ENCODE results near the gene LTB.

Gene LTB

DNA sequence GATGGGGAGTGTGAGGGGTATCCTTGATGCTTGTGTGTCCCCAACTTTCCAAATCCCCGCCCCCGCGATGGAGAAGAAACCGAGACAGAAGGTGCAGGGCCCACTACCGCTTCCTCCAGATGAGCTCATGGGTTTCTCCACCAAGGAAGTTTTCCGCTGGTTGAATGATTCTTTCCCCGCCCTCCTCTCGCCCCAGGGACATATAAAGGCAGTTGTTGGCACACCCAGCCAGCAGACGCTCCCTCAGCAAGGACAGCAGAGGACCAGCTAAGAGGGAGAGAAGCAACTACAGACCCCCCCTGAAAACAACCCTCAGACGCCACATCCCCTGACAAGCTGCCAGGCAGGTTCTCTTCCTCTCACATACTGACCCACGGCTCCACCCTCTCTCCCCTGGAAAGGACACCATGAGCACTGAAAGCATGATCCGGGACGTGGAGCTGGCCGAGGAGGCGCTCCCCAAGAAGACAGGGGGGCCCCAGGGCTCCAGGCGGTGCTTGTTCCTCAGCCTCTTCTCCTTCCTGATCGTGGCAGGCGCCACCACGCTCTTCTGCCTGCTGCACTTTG lies 6.8 kb downstream of the LTB start, which contains the start of gene TNF:
TNF (plus strand) TSS at position 231 of the 567 bp plus-strand sequence; CDS start at position 408, 177 bp downstream.
- DNase-seq, result peak; percentile 92 to 93

DNA sequence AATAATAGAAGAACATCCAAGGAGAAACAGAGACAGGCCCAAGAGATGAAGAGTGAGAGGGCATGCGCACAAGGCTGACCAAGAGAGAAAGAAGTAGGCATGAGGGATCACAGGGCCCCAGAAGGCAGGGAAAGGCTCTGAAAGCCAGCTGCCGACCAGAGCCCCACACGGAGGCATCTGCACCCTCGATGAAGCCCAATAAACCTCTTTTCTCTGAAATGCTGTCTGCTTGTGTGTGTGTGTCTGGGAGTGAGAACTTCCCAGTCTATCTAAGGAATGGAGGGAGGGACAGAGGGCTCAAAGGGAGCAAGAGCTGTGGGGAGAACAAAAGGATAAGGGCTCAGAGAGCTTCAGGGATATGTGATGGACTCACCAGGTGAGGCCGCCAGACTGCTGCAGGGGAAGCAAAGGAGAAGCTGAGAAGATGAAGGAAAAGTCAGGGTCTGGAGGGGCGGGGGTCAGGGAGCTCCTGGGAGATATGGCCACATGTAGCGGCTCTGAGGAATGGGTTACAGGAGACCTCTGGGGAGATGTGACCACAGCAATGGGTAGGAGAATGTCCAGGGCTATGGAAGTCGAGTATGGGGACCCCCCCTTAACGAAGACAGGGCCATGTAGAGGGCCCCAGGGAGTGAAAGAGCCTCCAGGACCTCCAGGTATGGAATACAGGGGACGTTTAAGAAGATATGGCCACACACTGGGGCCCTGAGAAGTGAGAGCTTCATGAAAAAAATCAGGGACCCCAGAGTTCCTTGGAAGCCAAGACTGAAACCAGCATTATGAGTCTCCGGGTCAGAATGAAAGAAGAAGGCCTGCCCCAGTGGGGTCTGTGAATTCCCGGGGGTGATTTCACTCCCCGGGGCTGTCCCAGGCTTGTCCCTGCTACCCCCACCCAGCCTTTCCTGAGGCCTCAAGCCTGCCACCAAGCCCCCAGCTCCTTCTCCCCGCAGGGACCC lies 7.8 kb downstream of the LTB start:
- DNase-seq, result peak; percentile 76 to 78

DNA sequence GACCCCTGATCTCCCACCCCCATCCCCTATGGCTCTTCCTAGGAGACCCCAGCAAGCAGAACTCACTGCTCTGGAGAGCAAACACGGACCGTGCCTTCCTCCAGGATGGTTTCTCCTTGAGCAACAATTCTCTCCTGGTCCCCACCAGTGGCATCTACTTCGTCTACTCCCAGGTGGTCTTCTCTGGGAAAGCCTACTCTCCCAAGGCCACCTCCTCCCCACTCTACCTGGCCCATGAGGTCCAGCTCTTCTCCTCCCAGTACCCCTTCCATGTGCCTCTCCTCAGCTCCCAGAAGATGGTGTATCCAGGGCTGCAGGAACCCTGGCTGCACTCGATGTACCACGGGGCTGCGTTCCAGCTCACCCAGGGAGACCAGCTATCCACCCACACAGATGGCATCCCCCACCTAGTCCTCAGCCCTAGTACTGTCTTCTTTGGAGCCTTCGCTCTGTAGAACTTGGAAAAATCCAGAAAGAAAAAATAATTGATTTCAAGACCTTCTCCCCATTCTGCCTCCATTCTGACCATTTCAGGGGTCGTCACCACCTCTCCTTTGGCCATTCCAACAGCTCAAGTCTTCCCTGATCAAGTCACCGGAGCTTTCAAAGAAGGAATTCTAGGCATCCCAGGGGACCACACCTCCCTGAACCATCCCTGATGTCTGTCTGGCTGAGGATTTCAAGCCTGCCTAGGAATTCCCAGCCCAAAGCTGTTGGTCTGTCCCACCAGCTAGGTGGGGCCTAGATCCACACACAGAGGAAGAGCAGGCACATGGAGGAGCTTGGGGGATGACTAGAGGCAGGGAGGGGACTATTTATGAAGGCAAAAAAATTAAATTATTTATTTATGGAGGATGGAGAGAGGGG lies 8.8 kb downstream of the LTB start:
- peak in 1 of 2 experiments; percentile 47 for DNase-seq

DNA sequence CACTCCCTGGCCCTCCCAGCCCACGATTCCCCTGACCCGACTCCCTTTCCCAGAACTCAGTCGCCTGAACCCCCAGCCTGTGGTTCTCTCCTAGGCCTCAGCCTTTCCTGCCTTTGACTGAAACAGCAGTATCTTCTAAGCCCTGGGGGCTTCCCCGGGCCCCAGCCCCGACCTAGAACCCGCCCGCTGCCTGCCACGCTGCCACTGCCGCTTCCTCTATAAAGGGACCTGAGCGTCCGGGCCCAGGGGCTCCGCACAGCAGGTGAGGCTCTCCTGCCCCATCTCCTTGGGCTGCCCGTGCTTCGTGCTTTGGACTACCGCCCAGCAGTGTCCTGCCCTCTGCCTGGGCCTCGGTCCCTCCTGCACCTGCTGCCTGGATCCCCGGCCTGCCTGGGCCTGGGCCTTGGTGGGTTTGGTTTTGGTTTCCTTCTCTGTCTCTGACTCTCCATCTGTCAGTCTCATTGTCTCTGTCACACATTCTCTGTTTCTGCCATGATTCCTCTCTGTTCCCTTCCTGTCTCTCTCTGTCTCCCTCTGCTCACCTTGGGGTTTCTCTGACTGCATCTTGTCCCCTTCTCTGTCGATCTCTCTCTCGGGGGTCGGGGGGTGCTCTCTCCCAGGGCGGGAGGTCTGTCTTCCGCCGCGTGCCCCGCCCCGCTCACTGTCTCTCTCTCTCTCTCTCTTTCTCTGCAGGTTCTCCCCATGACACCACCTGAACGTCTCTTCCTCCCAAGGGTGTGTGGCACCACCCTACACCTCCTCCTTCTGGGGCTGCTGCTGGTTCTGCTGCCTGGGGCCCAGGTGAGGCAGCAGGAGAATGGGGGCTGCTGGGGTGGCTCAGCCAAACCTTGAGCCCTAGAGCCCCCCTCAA lies 9.9 kb downstream of the LTB start, which contains the start of gene LTA:
LTA (plus strand) TSS at position 249 of the 871 bp plus-strand sequence; CDS start at position 703, 454 bp downstream.
- DNase-seq, result peak; percentile 90 to 92

DNA sequence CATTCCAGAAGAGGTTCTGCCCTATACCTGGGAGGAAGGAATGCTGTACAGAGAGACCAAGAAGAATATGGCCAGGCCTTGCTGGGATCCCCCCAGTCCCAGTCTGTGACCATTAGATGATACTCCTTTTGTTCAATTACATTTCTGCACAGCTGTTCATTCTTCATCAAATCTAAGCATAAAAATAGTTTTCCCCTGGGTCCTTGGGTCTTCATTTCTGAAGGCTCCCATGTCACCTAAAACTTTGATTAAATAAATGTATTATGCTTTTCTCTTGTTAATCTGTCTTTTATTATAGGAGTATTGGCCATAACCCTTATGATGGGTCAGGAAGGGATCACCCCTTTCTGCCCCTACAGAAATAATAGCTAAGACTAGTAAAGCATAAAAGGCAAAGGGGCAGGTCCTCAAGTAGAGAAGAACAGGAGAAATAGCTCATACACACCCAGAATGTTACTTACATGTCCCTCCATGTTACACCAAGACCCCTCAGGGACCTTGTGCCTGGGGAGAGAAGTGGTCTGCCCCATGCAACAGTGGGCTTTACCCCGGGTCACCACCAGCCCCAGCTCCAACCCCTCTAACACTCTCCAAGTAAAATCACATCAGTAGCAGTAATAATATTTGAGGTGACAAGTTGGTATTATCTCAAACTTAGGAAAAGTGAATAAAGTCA lies 12.2 kb downstream of the LTB start:
- DNase-seq, result no peak

DNA sequence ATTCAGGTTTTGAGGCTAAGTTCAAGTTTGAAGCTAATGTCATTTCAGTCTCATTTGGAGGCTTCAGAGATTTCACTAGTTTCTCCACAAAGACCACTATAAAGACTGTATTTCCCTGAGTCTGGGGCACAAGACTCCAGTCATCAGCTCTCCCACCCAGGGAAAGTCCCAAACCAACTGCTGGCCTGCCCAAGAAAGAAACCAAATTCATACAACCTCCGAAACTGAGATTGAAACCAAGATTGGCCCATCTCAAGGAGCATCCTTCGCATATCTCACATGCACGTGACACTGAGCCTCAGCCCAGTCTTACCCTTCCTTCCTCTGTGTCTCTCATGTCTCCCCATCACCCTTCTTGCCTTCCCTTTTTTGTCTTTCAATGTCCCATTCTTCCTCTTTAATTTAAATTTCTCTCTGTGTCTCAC lies 13.7 kb downstream of the LTB start:
- DNase-seq, result peak; percentile 72 to 78

DNA sequence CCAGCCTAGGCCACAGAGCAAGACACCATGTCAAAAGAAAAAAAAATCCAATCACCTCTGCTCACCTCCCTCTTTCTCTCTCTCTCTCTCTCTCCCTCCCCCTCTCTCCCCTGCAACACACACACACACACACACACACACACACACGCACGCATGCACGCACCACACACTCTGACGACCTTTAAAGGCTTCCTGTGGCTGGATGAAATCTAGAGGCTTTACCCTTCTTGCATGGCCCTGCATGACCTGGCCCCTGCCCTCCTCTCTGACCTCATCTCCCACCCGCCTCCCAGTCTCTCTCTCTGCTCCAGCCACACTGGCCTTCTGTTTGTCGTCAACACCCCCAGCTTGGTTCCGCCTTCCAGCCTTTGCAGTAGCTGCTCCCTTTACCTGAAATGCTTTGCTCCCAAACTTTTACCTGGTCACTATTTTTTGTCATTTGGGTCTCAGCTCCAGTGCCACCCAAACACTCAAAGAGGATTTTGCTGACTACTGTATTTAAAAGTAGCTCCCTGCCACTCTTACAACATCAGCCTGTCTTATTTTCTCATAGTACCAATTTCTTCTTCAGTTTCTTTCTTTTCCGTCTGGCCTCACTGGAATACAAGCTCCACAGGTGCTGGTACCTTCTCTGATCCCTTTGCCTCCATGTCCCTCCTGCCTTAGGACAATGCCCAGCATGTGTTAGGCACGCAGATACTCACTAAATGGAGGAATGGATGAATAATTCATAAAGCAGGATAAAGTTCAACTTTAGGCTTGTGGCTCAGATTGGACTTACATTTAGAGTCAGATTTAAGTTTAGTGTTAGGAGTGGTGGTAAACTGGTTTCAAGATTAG lies 14.5 kb downstream of the LTB start:
- peak in 1 of 2 experiments; percentile 50 for DNase-seq

DNA sequence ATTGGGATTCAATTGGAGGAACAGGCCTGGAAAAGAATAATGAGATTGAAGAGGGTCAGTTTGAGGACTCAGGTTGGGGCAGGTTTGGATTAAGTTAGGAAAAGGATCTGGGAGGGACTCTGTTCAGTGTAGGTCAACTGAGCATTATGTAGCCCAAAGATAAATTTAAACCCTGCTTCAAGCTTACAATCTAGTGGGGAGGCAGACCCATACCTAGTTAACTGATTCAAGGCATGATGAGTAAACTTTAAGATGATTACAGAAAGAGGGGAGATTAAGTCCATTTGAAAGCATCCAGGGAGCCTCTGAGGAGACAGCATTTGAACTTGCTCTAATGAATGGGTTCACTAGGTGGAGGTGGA lies 21.5 kb downstream of the LTB start:
- DNase-seq, result no peak

DNA sequence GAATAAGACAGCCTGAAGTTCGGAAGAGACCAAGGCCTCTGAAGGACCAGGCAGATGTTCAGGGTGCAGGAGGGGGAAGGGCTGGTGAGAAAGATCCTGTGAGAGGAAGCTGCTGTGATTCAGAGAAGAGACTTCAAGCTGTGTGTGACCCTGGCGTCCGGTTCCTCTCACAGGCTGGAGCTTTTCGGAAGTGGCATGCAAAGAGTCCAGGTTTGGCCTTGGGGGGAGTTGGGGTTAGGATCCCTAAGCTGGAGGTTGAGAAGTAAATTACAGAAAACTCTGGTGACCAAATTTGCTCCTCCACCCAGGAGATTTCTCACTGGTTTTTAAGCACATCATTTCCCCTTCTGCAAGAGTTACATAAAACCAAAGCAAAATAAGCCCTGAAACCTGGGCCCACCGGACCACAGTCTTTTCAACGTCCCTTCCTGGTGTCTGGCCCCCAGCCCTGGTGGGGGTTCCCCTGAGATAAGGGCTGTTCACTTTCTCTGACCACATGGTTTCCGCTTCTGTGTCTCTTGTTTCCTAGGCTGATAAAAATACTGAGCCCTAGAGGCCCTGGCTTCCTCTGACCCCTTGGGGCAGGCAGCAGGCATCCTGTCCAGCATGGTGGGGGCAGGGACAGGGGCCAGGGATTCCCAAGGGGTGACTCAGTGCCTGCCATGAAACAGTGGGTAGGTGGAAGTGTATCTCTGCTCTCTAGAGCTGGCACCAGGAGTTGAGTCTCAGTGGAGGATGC lies 22.1 kb downstream of the LTB start:
- DNase-seq, result peak; percentile 78

DNA sequence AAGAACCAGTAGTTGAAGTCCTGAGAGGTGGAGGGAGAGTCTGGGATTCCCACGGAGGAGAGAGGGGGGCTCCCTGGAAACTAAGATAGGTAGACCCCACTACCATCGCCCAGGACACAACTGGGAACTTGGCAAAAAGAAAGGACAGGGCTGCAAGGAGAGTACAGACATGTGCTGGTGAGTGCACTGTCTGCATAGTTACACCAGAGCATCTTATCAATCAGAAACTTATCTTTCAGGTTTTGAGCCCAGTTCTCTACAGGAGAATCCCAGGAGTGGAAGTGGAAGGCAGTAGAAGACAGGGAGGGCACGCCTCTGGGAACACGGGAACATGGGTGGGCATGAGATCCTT lies 22.6 kb downstream of the LTB start:
- DNase-seq, result no peak

DNA sequence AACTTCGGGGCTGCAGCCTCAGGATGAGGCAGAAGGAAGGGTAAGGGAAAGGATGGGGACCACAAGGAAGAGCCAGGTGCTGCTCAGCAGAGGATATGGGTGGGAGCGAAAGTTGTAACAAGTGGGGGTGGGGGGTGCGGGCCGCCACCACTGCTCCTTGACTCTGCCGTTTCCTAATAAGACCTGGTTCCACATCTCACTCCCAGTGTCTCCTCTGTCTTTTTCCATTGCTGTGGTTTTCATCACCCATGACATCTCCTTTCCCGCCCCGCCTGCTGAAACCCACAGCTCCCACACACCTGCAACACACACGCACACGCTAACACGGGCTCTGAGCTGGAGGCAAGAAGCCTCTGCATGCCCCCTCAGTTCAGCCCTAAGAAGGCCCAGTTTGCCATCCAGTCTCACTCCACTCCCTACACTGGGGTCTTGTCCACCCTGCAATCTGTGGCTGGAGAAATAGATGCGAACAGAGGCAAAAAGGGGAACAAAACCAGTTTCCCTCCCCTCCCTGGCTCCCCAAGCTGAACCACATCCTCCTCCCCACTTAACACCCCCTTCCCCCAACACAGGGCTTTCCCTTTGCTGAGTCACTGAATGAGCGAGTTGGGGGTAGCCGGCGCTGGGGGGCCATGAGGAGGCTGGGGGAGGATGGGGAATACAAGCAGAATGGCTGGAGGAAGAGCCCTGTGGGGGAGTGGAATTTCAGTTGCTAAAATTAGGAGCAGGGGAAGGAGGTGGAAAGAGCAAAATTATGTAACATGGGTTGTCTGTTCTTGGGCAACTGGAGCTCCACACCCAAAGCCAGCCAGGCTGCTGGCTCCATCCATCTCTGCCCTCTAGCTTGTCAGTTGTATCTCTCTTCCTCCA lies 23.4 kb downstream of the LTB start:
- DNase-seq, result peak; percentile 84 to 85

DNA sequence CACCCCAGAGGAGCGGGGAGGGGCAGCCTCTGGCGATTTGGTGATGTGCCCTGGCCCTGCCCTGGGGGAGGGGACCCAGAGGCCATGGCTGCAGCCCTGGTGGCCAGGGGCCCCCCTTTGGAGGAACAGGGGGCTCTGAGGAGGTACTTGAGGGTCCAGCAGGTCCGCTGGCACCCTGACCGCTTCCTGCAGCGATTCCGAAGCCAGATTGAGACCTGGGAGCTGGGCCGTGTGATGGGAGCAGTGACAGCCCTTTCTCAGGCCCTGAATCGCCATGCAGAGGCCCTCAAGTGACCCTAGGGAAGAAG lies 24.0 kb downstream of the LTB start:
- no peak for DNase-seq

DNA sequence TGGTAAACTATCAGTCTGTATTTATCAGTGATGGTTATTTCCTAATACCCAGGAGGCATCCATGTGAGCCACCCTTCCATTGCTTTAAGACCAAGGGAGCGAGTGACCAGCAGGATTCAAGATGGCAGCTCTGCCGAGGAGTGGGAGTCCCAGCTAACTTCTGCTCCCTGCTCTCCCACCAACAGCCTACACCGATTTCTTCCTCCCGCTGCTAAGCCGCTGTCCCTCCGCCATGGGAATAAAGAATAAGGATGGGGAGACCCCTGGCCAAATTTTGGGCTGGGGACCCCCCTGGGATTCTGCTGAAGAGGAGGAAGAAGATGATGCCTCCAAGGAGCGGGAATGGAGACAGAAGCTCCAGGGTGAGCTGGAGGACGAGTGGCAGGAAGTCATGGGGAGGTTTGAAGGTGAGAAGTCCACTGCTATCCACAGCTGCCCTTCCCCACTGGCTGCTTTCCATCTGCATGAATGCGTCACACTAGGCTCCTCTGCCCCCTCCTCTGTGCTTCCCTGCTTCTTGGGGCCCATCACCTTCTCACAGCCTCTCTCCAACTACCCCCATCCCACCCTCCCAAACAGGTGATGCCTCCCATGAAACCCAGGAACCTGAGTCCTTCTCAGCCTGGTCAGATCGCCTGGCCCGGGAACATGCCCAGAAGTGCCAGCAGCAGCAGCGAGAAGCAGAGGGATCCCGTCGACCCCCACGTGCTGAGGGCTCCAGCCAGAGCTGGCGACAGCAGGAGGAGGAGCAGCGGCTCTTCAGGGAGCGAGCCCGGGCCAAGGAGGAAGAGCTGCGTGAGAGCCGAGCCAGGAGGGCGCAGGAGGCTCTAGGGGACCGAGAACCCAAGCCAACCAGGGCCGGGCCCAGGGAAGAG lies 24.5 kb downstream of the LTB start:
- DNase-seq, result no peak

DNA sequence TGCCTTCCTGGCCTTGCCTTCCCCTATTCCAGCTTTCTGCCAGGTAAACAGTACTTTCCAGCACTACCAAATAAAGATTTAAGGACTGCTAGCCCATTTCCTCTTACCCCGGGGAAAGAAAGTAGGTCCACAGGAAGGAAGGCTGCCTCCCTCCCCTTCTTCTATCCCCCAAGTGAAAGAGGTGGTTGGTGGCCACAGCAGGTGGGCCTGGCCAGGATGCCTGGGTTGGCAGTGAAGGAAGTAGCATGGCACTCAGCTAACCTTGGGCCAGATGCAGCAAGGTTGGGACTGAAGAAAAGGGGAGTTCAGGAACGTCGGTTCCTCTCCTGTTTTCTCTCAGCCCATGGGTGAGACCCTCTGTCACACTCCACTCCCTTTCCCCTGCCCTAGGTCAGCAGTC lies 25.9 kb downstream of the LTB start:
- no peak for DNase-seq

DNA sequence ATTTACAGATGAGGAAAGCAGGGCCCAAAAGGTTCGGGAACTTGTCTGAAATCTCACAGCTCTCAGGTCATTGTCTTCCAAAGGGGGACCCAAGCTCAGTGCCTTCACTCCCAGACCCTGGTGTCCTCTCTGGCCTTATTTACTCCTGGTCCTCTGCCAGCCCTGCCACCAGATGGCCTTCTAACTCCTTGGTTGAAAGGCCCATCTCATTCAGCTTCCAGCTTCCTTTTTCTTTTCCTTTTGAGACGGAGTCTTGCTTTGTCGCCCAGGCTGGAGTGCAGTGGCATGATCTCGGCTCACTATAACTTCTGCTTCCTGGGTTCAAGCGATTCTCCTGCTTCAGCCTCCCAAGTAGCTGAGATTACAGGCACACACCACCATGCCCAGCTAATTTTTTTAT lies 30.9 kb downstream of the LTB start:
- peak; percentile 76 to 77 for DNase-seq

DNA sequence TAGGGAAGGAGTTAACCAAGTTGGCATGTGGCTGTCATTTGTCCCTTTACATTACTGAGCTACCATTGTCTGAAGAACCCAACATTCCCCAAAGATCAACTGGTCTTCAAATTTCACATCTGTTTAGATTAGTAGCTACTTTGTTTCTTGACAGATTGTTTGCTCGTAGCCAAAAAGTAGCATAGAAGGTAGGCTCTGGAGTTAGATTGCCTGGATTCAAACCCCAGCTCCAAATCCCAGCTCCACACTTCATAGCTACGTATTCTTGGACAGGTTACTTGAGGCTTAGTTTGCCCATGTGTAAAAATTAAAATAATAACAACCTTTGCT lies 33.7 kb downstream of the LTB start:
- DNase-seq, result no peak

DNA sequence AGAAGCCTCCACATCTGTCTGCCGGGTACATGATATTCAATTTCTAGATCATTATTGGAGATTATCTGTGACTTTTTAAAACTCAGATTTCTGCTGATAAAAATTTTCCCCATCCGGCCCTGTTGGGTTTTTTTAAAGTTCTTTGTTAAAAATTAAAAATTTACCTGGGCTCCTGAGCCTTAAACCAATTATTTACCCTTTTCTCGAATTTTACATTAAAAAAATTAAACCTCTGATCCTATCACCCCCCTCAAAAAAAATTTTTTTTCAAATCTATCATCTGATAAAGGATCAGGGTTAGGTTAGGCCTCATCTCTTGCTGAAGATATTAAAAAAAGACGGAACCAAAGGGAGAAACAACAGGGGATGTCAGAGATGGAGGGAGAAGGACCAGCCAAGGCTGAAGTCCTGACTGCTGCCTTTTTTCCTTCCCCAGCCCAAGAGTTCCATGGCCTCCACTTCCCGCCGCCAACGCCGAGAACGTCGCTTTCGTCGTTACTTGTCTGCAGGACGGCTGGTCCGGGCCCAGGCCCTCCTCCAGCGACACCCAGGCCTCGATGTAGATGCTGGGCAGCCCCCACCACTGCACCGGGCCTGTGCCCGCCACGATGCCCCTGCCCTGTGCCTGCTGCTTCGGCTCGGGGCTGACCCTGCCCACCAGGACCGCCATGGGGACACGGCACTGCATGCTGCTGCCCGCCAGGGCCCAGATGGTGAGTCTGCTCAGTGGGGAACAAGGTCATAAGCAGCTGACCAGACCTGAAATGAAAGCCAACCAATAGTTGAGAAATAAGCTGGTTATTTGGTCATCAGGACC lies 34.3 kb downstream of the LTB start:
- DNase-seq, result no peak

All from activated T-cell treated with anti-CD3 and anti-CD28 coated beads, Interleukin-2, amount 50 U/mL, for 48 hours (primary cell).